CD14-positive monocyte (primary cell): Measurements from ENCODE around the gene EIF1AD. TPM values are rescaled to one million over a fixed set of nuclear protein-coding genes. Genes with fewer than 3 reads are reported as not detected.
A peak's percentile ranks its signal among the peaks of the same experiment; 100 is the strongest.

Experiments
- DNase-seq, 3 donors: peaks; one replicate each; pipeline ENCODE4 v3.0.0-alpha.2; 2011 to 2022
- H2AFZ ChIP-seq: 2 replicates; pipeline ENCODE4 v1.6.0; 2012; ENCODE audit warnings: mild to moderate bottlenecking, low read depth, low read length, inconsistent platforms; ENCODE audit not compliant: insufficient read depth, poor library complexity, severe bottlenecking
- H3K27ac ChIP-seq, 2 donors: 1 replicate in 1 of 2; 2 replicates in 1 of 2; pipeline ENCODE4 v1.5.1; 2012 to 2013; ENCODE audit warnings: low read length in 2 of 2, control low read depth in 1 of 2, inconsistent platforms in 1 of 2, low read depth in 1 of 2, mild to moderate bottlenecking in 1 of 2
- H3K27me3 ChIP-seq, 2 donors: one replicate each; pipeline versions ENCODE4 v1.6.0 to v1.6.1; 2011 to 2013; ENCODE audit warnings: low read length in 2 of 2; ENCODE audit not compliant: control insufficient read depth in 2 of 2, insufficient read depth in 2 of 2
- H3K36me3 ChIP-seq, 2 donors: replicated peaks in 1 of 2; 1 replicate in 1 of 2; 2 replicates in 1 of 2; pipeline versions ENCODE4 v1.5.1 to v1.6.1; 2012 to 2013; ENCODE audit warnings: low read length in 2 of 2, control low read depth in 1 of 2, inconsistent platforms in 1 of 2, mild to moderate bottlenecking in 1 of 2; ENCODE audit not compliant: insufficient read depth in 2 of 2, control insufficient read depth in 1 of 2
- H3K4me1 ChIP-seq, 2 donors: 1 replicate in 1 of 2; 2 replicates in 1 of 2; pipeline versions ENCODE4 v1.5.1 to v1.6.1; 2012 to 2013; ENCODE audit warnings: low read length in 2 of 2, control low read depth in 1 of 2, inconsistent platforms in 1 of 2, mild to moderate bottlenecking in 1 of 2, moderate library complexity in 1 of 2; ENCODE audit not compliant: insufficient read depth in 2 of 2, control insufficient read depth in 1 of 2
- H3K4me2 ChIP-seq: replicated peaks from 2 replicates; pipeline ENCODE3; 2012; ENCODE audit warnings: low read length, moderate library complexity, mild to moderate bottlenecking; ENCODE audit not compliant: poor library complexity, severe bottlenecking; ENCODE audit errors: extremely low read depth
- H3K4me3 ChIP-seq, 3 experiments: fragments of 200-600 bp in 1 of 3; sonication (generic) in 1 of 3; replicated peaks in 1 of 3; 1 replicate in 2 of 3; 2 replicates in 1 of 3; pipeline ENCODE4 v1.5.1; 2011 to 2013; ENCODE audit warnings: low read length in 3 of 3, mild to moderate bottlenecking in 3 of 3, control low read depth in 2 of 3, low read depth in 2 of 3, inconsistent platforms in 1 of 3, moderate library complexity in 1 of 3
- H3K79me2 ChIP-seq: 2 replicates; pipeline ENCODE4 v1.6.0; 2012; ENCODE audit warnings: mild to moderate bottlenecking, control low read depth, inconsistent platforms, low read length, moderate library complexity; ENCODE audit not compliant: insufficient read depth
- H3K9ac ChIP-seq: 2 replicates; pipeline ENCODE4 v1.6.0; 2017; ENCODE audit warnings: low read length, mild to moderate bottlenecking; ENCODE audit not compliant: insufficient read depth, poor library complexity, severe bottlenecking
- H3K9me3 ChIP-seq, 2 donors: replicated peaks in 1 of 2; 1 replicate in 1 of 2; 2 replicates in 1 of 2; pipeline versions ENCODE4 v1.5.1 to v1.6.1; 2012 to 2013; ENCODE audit warnings: low read length in 2 of 2, control low read depth in 1 of 2; ENCODE audit not compliant: control insufficient read depth in 1 of 2, insufficient read depth in 1 of 2
- H4K20me1 ChIP-seq: 2 replicates; pipeline ENCODE4 v1.6.0; 2012; ENCODE audit warnings: mild to moderate bottlenecking, low read length, control low read depth, moderate library complexity; ENCODE audit not compliant: insufficient read depth
- H3K27ac Mint-ChIP-seq, 7 donors: one replicate each; pipeline ENCODE4 v1.8.0; 2020; ENCODE audit warnings: mild to moderate bottlenecking in 7 of 7, mixed read lengths in 7 of 7, moderate library complexity in 6 of 7, inconsistent platforms in 2 of 7
- H3K27me3 Mint-ChIP-seq, 3 donors: one replicate each; pipeline ENCODE4 v1.8.0; 2021 to 2022; ENCODE audit warnings: low read depth in 3 of 3, mild to moderate bottlenecking in 3 of 3, mixed read lengths in 3 of 3, moderate library complexity in 3 of 3, inconsistent platforms in 1 of 3
- H3K36me3 Mint-ChIP-seq, 2 donors: one replicate each; pipeline ENCODE4 v1.8.0; 2020; ENCODE audit warnings: mixed read lengths in 2 of 2, inconsistent platforms in 1 of 2, mild to moderate bottlenecking in 1 of 2
- H3K4me1 Mint-ChIP-seq: one replicate; pipeline ENCODE4 v1.8.0; 2020; ENCODE audit warnings: mild to moderate bottlenecking, mixed read lengths
- H3K4me3 Mint-ChIP-seq, 2 donors: one replicate each; pipeline ENCODE4 v1.8.0; 2020; ENCODE audit warnings: mild to moderate bottlenecking in 2 of 2, mixed read lengths in 2 of 2, moderate library complexity in 1 of 2
- H3K9me3 Mint-ChIP-seq, 7 donors: one replicate each; pipeline ENCODE4 v1.8.0; 2020 to 2022; ENCODE audit warnings: mixed read lengths in 7 of 7, mild to moderate bottlenecking in 6 of 7, moderate library complexity in 6 of 7, inconsistent platforms in 2 of 7
- CTCF ChIP-seq: fragments of 200-600 bp; IDR thresholded peaks from one replicate; pipeline ENCODE4 v1.8.0; 2022; ENCODE audit warnings: antibody characterized with exemption, mild to moderate bottlenecking
- WGBS: methylation state at CpG from one replicate; pipeline ENCODE4 v1.1.5; 2013; ENCODE audit warnings: missing lambda C conversion rate; ENCODE audit not compliant: insufficient coverage; 5-methylcytosine and 5-hydroxymethylcytosine counted together
- intact Hi-C, 2 donors: fragments of 100-400 bp; cut with micrococcal nuclease; formaldehyde crosslinking; loops; one replicate each; pipeline versions ENCODE4 v1.15.0 to v1.15.1; 2023
- polyA plus RNA-seq, 3 donors: library from polyadenylated mRNA; depleted of rRNA in 1 of 3; unstranded in 2 of 3; stranded (reverse) in 1 of 3; fragments of 300-500 nt in 2 of 3; fragments of >200 nt in 1 of 3; fragmentation: Illumina TruSeq in 2 of 3; gene quantifications; 1 replicate in 2 of 3; 2 replicates in 1 of 3; pipeline ENCODE4 v1.2.3, GENCODE V29; 2012 to 2021

Gene EIF1AD
- polyA plus RNA-seq, 3 donors = 16.4 to 23.1 (median 18.2) TPM

GRCh38 chr11:65983589-65983987, 18.4 kb downstream of the EIF1AD start:
- H3K4me1 ChIP-seq = peaks cover 16 to 20% of the 10 kb centered on the region in 2 donors
- H3K4me3 Mint-ChIP-seq = no peak overlapping the region
- DNase-seq = no peak

GRCh38 chr11:65982824-65983588, 19.0 kb downstream of the EIF1AD start:
- Histone ChIP-seq H3K9me3 (no peaks in the 10 kb centered on the region), H3K27me3 (no peaks in the 10 kb centered on the region), H3K27ac (no peak overlapping the region), H3K4me1 (peaks cover 16 to 20% of the 10 kb centered on the region in 2 donors), H2AFZ (no peak overlapping the region), H3K36me3 (peaks cover 16 to 23% of the 10 kb centered on the region in 2 donors), H3K79me2 (no peaks in the 10 kb centered on the region), H3K4me3 (no peak overlapping the region), H3K4me2 (no peak overlapping the region), H3K9ac (no peak overlapping the region), H4K20me1 (no peaks in the 10 kb centered on the region)
- Mint-ChIP-seq H3K36me3 (peaks cover 18 to 28% of the 10 kb centered on the region in 2 donors), H3K4me1 (peaks cover 8% of the 10 kb centered on the region), H3K27ac (peak overlapping the region in 1 of 7 donors; percentile 48), H3K27me3 (peaks cover 0 to 4% (median 0%) of the 10 kb centered on the region in 3 donors), H3K4me3 (no peak overlapping the region), H3K9me3 (no peaks in the 10 kb centered on the region)
- DNase-seq = no peak
- intact Hi-C loops = no loop called here
- 95% methylated on average over 6 of the region's 22 CpGs for WGBS
- no peak for TF ChIP-seq CTCF

More at GRCh38 chr11:65983589-65983987, 18.4 kb downstream of the EIF1AD start:
- H3K27me3 ChIP-seq = no peaks in the 10 kb centered on the region
- H3K9ac ChIP-seq = no peak overlapping the region
- no peak overlapping the region for H2AFZ ChIP-seq
- 92% methylated on average over 5 of the region's 5 CpGs for WGBS
- intact Hi-C loops = no loop called here
- no peaks in the 10 kb centered on the region for H4K20me1 ChIP-seq
- no peak overlapping the region for H3K27ac Mint-ChIP-seq
- no peak overlapping the region for H3K27ac ChIP-seq
- no peak overlapping the region for H3K4me3 ChIP-seq
- no peak overlapping the region for H3K4me2 ChIP-seq
- H3K36me3 ChIP-seq = peaks cover 10 to 17% of the 10 kb centered on the region in 2 donors
- peaks cover 8% of the 10 kb centered on the region for H3K4me1 Mint-ChIP-seq
- peaks cover 0 to 4% (median 0%) of the 10 kb centered on the region in 3 donors for H3K27me3 Mint-ChIP-seq
- no peak for TF ChIP-seq CTCF
- H3K9me3 Mint-ChIP-seq = no peaks in the 10 kb centered on the region
- no peaks in the 10 kb centered on the region for H3K79me2 ChIP-seq
- no peaks in the 10 kb centered on the region for H3K9me3 ChIP-seq
- H3K36me3 Mint-ChIP-seq = peaks cover 13 to 22% of the 10 kb centered on the region in 2 donors
